PC-3 (cell line): ENCODE results near the gene DHRS11. TPM values are rescaled to one million over a fixed set of nuclear protein-coding genes. Genes with fewer than 3 reads are reported as not detected.

Source experiments
- ATAC-seq: fragments of 200-7000 bp; cut with Tn5 transposase; 2 replicates; pipeline ENCODE4 v1.9.1; 2020; ENCODE audit warnings: mild to moderate bottlenecking, moderate library complexity
- BruUV-seq: library from RNA; stranded (reverse); fragments of 400-500 nt; replicated peaks from 2 replicates; lab custom pipeline; 2021; lab: Mats Ljungman, UMichigan
- CTCF ChIA-PET: fragments of 300-600 bp; sonication (Branson Sonifier 250); formaldehyde crosslinking; loops from one replicate; lab custom pipeline; 2022; ENCODE audit warnings: antibody characterized with exemption; lab: Charles Lee
- POLR2A ChIA-PET: fragments of 300-600 bp; sonication (Branson Sonifier 250); formaldehyde crosslinking; loops from one replicate; lab custom pipeline; 2022; ENCODE audit warnings: antibody characterized with exemption; ENCODE audit not compliant: unreplicated experiment; lab: Charles Lee
- DNase-seq: peaks from one replicate; pipeline ENCODE4 v3.0.0-alpha.2; 2015
- H2AFZ ChIP-seq: fragments of 300-600 bp; sonication (generic); 2 replicates; pipeline ENCODE4 v1.6.0; 2016; ENCODE audit warnings: antibody characterized with exemption, low read length
- H3F3A ChIP-seq: fragments of 300-600 bp; sonication (generic); one replicate; pipeline ENCODE4 v1.6.0; 2017; ENCODE audit warnings: antibody characterized with exemption, low read length, control low read depth, mild to moderate bottlenecking; ENCODE audit not compliant: unreplicated experiment
- H3K27ac ChIP-seq: fragments of 300-600 bp; sonication (generic); 2 replicates; pipeline ENCODE4 v1.5.1; 2016; ENCODE audit warnings: mild to moderate bottlenecking, low read length
- H3K27me3 ChIP-seq: fragments of 300-600 bp; sonication (generic); 2 replicates; pipeline ENCODE4 v1.6.1; 2016; ENCODE audit warnings: low read length, mixed read lengths
- H3K36me3 ChIP-seq: fragments of 300-600 bp; sonication (generic); 2 replicates; pipeline ENCODE4 v1.6.1; 2016; ENCODE audit warnings: low read depth, mixed run types, low read length, mixed read lengths
- H3K4me1 ChIP-seq: fragments of 300-600 bp; sonication (generic); 2 replicates; pipeline ENCODE4 v1.5.1; 2016; ENCODE audit warnings: low read length; ENCODE audit not compliant: insufficient read depth
- H3K4me2 ChIP-seq: fragments of 300-600 bp; sonication (generic); 2 replicates; pipeline ENCODE4 v1.6.0; 2016; ENCODE audit warnings: low read length
- H3K4me3 ChIP-seq: fragments of 300-600 bp; sonication (generic); 2 replicates; pipeline ENCODE4 v1.5.1; 2016; ENCODE audit warnings: mild to moderate bottlenecking, low read length, mixed read lengths
- H3K79me2 ChIP-seq: fragments of 300-600 bp; sonication (generic); 2 replicates; pipeline ENCODE4 v1.6.1; 2017; ENCODE audit warnings: low read length, mixed read lengths
- H3K9ac ChIP-seq: fragments of 300-600 bp; sonication (generic); 2 replicates; pipeline ENCODE4 v1.6.0; 2016; ENCODE audit warnings: mild to moderate bottlenecking, low read length
- H3K9me2 ChIP-seq: fragments of 300-600 bp; sonication (generic); replicated peaks from 2 replicates; pipeline ENCODE4 v1.6.1; 2016; ENCODE audit warnings: mixed run types, low read length, mixed read lengths
- H3K9me3 ChIP-seq: fragments of 300-600 bp; sonication (generic); 2 replicates; pipeline ENCODE4 v1.6.1; 2016; ENCODE audit warnings: low read length, mixed read lengths
- H4K20me1 ChIP-seq: fragments of 300-600 bp; sonication (generic); 2 replicates; pipeline ENCODE4 v1.6.1; 2016; ENCODE audit warnings: low read length, mixed read lengths
- EZH2 ChIP-seq: fragments of 300-600 bp; sonication (generic); IDR thresholded peaks from one replicate; pipeline ENCODE4 v1.6.1; 2017; ENCODE audit warnings: antibody characterized with exemption, mild to moderate bottlenecking, low read length; ENCODE audit not compliant: unreplicated experiment
- EZH2phosphoT487 ChIP-seq: fragments of 300-600 bp; sonication (generic); IDR thresholded peaks from 2 replicates; pipeline ENCODE4 v1.6.1; 2018; ENCODE audit warnings: mild to moderate bottlenecking, antibody characterized with exemption, low read length, borderline replicate concordance
- intact Hi-C: fragments of 100-400 bp; cut with micrococcal nuclease; formaldehyde crosslinking; loops from 2 replicates; pipeline ENCODE4 v1.9.0; 2023
- total RNA-seq: library from RNA; depleted of rRNA; stranded (reverse); fragments of >200 nt; gene quantifications from 2 replicates; pipeline ENCODE4 v1.2.3, GENCODE V29; 2014
- TF ChIP-seq, protein P1 (sequence below): fragments of 300-600 bp; sonication (generic); conservative IDR thresholded peaks from 2 replicates; pipeline ENCODE4 v1.5.1; 2017; ENCODE audit warnings: antibody characterized with exemption, low read depth, mild to moderate bottlenecking, low read length

Gene DHRS11
- total RNA-seq, 1 experiment from 2014 or later = 14.8 TPM

GRCh38 chr17:36627101-36627500 is 35.4 kb downstream of the DHRS11 start:
- Histone ChIP-seq H3K4me2 (no peak overlapping the region), H2AFZ (no peak overlapping the region), H3K9me3 (no peaks in the 10 kb centered on the region), H3K79me2 (no peaks in the 10 kb centered on the region), H3K36me3 (no peaks in the 10 kb centered on the region), H3F3A (no peaks in the 10 kb centered on the region), H3K9ac (no peak overlapping the region), H4K20me1 (no peaks in the 10 kb centered on the region), H3K4me3 (no peak overlapping the region), H3K9me2 (no peaks in the 10 kb centered on the region), H3K27me3 (no peaks in the 10 kb centered on the region), H3K27ac (no peak overlapping the region), H3K4me1 (no peaks in the 10 kb centered on the region)
- intact Hi-C loops = loop anchor here (5.0 kb wide), 1 partner anchor 325 kb away; no protein-coding TSS in a partner anchor
- ChIA-PET CTCF (no interaction called here), POLR2A (no interaction called here)
- BruUV-seq = no TSS peak
- DNase-seq (no peak), ATAC-seq (no peak)
- TF ChIP-seq, protein P1, sequence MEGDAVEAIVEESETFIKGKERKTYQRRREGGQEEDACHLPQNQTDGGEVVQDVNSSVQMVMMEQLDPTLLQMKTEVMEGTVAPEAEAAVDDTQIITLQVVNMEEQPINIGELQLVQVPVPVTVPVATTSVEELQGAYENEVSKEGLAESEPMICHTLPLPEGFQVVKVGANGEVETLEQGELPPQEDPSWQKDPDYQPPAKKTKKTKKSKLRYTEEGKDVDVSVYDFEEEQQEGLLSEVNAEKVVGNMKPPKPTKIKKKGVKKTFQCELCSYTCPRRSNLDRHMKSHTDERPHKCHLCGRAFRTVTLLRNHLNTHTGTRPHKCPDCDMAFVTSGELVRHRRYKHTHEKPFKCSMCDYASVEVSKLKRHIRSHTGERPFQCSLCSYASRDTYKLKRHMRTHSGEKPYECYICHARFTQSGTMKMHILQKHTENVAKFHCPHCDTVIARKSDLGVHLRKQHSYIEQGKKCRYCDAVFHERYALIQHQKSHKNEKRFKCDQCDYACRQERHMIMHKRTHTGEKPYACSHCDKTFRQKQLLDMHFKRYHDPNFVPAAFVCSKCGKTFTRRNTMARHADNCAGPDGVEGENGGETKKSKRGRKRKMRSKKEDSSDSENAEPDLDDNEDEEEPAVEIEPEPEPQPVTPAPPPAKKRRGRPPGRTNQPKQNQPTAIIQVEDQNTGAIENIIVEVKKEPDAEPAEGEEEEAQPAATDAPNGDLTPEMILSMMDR = no peak

- H3K4me3 ChIP-seq = no peak overlapping the region
- no peaks in the 10 kb centered on the region for H3K9me2 ChIP-seq
- H2AFZ ChIP-seq = no peak overlapping the region
- no peak overlapping the region for H3K27ac ChIP-seq
- H3K9me3 ChIP-seq = no peaks in the 10 kb centered on the region
- no peak overlapping the region for H3K4me2 ChIP-seq
- intact Hi-C loops = loop anchor here (5.0 kb wide), 1 partner anchor 324 kb away; no protein-coding TSS in a partner anchor
- ATAC-seq (no peak), DNase-seq (no peak)
- no peak overlapping the region for H3K9ac ChIP-seq
- TF ChIP-seq, protein P1 = no peak
- TF ChIP-seq EZH2 (no peak), EZH2phosphoT487 (no peak)
- H3F3A ChIP-seq = no peaks in the 10 kb centered on the region
- BruUV-seq = no TSS peak
- no peaks in the 10 kb centered on the region for H3K4me1 ChIP-seq
- no peaks in the 10 kb centered on the region for H3K79me2 ChIP-seq
- no peaks in the 10 kb centered on the region for H3K36me3 ChIP-seq
- H4K20me1 ChIP-seq = no peaks in the 10 kb centered on the region
- ChIA-PET CTCF (interaction anchor here (0.6 kb wide), 1 partner anchor 419 kb away, joined by 3 read pairs; no protein-coding TSS in a partner anchor), POLR2A (no interaction called here)
- H3K27me3 ChIP-seq = no peaks in the 10 kb centered on the region
Measured at GRCh38 chr17:36628576-36628975, 36.9 kb downstream of the DHRS11 start.

- H4K20me1 ChIP-seq = no peaks in the 10 kb centered on the region
- H3K79me2 ChIP-seq = no peaks in the 10 kb centered on the region
- no peaks in the 10 kb centered on the region for H3F3A ChIP-seq
- no peak overlapping the region for H3K9ac ChIP-seq
- ChIA-PET CTCF (interaction anchor here (0.5 to 0.6 kb wide), 2 partner anchors 78 to 418 kb away, joined by 3 read pairs; no protein-coding TSS in a partner anchor), POLR2A (no interaction called here)
- no peaks in the 10 kb centered on the region for H3K36me3 ChIP-seq
- H3K9me2 ChIP-seq = no peaks in the 10 kb centered on the region
- no peak overlapping the region for H3K27ac ChIP-seq
- no peak overlapping the region for H3K4me2 ChIP-seq
- no peaks in the 10 kb centered on the region for H3K4me1 ChIP-seq
- H3K27me3 ChIP-seq = no peaks in the 10 kb centered on the region
- TF ChIP-seq, protein P1 = peak; percentile 86
- TF ChIP-seq EZH2 = no peak
- no peak for TF ChIP-seq EZH2phosphoT487
- DNase-seq (peak; percentile 72), ATAC-seq (peak; percentile 73)
- no peak overlapping the region for H3K4me3 ChIP-seq
- no peak overlapping the region for H2AFZ ChIP-seq
- no peaks in the 10 kb centered on the region for H3K9me3 ChIP-seq
- intact Hi-C loops = loop anchor here (5.0 kb wide), 1 partner anchor 323 kb away; no protein-coding TSS in a partner anchor
- BruUV-seq = no TSS peak
Measured at GRCh38 chr17:36629252-36629847, 37.7 kb downstream of the DHRS11 start.
